NCI-H82 treated with DMSO at 0.1 percent for 48 hours (cell line): ENCODE measurements around the gene CCDC102B.
"Not testable (repeated sequence)": the region's sequence is repeated elsewhere in the genome, so short reads cannot be mapped to it uniquely, and the experiment has no call there.

Source experiments
- DNase-seq: peaks from one replicate; lab custom pipeline; 2025; ENCODE audit not compliant: unreplicated experiment; lab: John Stamatoyannopoulos, UW

Gene CCDC102B

DNA sequence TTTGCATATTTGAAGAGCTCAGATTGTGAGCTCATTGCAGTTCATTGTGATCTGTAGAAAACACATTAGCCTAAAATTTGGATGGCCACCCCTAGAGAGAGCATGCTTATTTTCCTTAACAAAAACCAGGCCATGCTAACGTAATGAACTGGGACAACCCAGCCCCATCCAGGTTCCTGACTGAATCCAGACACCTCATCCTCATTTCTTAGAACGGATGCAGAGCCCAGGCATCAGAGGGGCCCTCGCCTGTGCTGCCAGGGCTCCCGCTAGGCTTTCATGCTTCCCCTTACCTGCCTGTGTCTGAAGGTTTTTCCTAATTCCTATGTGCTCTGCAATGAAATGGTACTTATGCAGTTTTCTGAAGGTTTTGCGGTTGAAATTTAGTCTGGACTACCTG, 171.1 kb downstream of the CCDC102B start:
- DNase-seq = no peak

DNA sequence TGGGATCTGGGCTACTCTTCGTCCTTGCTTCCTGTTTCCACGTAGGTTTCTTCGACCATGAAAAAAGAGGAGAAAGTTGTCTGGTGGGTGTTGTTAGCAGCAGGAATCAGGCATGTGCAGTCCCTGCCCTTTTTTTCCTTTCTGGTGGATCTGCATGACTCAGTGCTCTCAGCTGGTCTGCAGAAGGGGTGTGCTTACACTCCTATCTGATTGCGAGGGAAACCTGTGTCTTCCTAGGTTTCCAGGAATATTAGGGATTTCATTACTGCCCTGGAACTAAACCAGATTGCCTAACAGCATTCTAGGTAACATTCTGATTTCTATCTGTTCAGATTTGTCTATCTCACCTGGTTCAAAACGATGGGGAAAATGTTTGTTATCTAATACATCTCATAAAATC, 174.3 kb downstream of the CCDC102B start:
- no peak for DNase-seq

DNA sequence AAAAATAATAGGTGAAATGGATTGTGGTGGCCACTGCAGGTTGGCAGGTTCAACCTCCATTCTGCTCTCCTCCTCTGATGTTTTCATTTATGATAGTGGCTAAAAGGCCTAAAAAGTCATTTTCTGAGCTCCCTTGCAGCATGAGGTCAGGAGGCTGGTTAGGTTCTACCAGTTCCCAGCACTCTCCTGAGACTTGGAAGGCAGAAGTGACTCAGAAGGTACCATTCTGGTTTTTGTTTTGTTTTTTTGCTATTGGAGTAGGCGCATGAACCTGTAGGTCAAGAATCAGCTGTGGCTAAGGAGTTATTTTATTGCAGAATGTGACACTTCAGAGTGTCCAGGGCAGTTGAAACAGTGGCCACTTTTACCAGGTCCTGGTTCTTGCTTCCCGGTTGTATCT, 181.9 kb downstream of the CCDC102B start:
- DNase-seq = no peak

GRCh38 chr18:68983126-68983525, 185.2 kb downstream of the CCDC102B start:
- DNase-seq = no peak

DNA sequence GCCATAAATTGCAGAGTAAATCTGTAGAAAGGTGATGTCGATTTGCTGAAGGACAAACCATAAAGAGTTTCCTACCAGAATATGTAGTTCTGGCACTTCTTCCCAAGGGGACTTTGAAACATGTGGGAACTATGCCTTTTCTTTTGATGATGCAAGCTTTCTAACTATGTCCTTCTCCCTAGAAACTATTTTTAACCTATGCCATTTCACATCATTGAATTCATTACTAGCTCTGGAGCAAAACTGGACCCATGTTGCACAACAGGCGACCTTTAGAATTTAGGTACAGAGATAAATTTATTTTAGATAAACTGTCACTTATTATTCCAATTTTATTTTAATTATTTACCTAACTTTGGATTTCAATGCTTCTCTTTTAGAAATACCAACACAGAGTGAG, 186.5 kb downstream of the CCDC102B start:
- DNase-seq = no peak

- no peak for DNase-seq
Measured at GRCh38 chr18:68985172-68985820, 187.4 kb downstream of the CCDC102B start.

GRCh38 chr18:68991286-68991685, 193.4 kb downstream of the CCDC102B start:
- no peak for DNase-seq

DNA sequence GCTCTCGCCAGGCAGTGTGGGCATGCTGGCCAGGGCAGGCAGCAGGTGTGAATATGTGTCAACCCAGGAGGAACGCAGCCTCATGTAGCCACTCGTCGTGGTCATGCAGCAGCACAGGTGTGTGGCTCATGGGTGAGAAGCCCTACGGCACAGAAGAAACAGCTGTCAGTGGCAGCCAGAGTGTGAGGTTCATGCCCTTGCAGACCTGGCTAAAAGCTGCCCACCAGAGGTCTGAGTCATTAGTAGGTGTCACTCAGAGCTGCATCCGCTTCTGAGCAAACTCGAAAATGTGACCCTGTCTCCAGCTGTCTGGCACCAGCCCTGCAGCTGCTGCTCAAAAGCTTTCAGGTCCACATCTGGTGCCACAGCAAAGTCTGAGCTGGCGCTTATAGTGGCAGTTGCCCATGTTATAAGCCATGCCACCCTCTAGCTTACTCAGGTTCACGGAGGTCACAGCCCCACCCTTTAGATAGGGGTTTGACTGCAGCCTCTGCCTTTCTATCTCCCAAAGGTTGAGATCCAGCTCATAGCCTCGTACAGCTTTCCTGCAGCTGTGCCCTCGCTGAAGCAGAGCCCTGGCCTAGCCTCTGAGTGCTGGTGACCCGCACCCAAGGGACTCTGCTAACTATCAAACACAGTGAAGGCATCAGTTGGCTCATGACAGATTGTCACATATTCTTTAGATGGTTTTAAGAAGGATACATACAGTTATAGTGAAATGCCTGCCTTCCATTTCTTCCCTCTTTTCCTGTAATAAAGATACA, 195.0 kb downstream of the CCDC102B start:
- DNase-seq = no peak

GRCh38 chr18:68995675-68996074, 197.8 kb downstream of the CCDC102B start:
- DNase-seq = no peak

DNA sequence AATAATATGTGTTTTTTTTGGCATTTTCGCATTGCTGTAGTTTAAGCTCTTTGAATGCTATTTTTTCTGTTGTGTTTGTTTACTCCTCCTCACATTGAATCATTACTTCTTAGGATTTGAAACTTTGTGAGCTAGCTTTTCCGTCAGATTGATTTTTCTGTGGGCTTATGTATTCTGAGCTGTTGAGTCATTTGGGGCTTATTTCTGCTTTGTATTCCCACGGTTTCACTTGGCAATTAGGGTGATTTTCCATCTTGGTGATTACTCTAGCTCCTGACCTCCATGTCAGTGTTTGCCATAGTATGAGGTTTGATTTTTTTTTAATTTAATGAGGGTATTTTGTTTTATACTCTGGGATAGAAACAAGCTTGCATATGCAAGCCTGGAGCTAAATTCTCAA, 200.0 kb downstream of the CCDC102B start:
- DNase-seq = no peak

DNA sequence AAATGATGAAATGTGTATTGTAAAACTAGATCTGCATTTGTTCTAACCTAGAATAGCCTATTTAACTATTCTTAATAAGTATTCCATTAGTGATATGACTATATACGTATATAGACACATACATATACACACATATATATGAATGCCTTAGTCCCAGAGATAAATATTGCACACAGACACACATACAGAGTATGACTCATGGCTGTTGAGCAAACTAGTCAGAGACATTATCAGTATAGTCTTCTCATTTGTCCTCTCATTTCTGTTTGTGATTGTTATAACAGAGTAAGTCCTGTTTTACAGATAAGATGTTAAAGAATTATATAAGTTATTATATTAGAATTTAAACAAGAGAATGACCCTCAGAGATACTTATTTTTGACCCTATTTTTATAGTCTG, 202.5 kb downstream of the CCDC102B start:
- DNase-seq = no peak

DNA sequence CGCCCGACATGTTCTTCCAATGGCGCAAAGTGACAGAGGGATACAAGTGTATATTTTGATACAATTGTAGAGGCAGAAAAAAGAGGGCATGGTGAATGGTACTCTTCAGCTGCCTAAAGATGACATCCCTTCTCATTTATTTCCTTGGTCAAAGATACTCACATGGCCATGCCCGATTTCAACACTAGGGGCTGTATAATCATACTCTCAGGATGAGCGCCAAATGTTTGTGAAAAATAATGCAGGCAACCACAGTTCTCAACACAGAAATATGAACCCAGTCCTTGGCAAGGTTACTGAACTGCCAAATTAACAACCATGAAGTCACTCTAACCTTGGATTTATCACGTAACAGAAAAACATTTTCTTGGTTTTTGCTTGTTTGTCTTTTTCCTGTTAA, 204.4 kb downstream of the CCDC102B start:
- no peak for DNase-seq

- DNase-seq = not testable (repeated sequence)
Measured at GRCh38 chr18:69006212-69006611, 208.3 kb downstream of the CCDC102B start.

- DNase-seq = no peak
Measured at GRCh38 chr18:69008538-69008937, 210.7 kb downstream of the CCDC102B start.

DNA sequence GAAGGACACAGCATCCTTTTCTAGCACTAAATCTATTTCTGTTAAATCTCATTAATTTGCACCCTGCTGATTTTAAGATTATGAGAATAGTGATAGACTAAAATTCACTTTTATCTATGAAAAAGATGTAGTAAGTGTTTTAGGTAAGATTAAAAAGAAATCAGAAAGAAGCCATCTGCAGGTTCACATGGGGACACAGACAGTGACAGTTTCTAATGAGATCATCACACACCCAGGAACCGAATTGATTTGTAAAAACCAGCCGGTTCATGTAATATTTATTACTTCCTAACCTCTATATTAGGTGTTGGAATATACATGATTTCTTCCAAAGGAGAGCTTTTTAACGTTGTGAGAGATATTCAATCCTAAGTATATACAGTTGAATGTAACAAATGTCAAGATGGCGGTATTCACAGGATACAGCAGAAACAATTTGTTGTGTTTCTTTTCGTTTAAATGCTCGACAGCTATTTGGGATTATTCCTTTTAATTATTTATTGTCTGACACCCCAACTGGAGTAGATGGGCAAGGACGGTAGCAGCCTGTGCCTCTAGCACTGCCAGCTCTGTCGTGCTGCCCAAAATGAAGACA, 223.4 kb downstream of the CCDC102B start:
- no peak for DNase-seq

DNA sequence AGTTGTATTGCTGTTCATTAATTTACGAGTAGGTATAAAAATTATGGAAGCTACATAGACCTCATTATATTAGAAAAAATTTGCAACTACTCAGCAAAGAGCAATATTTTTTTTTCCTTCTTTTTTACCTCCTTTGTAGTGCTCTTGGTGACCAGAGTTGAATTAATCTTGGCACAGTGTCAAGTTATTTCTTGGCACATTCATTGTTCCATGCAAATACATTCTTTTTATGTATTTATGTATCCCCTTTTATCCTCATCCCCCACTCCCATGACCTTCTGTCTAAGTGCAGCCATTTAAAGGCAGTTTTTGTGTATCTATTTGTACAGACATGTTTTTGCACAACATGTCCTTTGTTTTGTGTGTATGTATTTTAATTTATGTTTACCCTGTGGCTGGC, 224.5 kb downstream of the CCDC102B start:
- no peak for DNase-seq

DNA sequence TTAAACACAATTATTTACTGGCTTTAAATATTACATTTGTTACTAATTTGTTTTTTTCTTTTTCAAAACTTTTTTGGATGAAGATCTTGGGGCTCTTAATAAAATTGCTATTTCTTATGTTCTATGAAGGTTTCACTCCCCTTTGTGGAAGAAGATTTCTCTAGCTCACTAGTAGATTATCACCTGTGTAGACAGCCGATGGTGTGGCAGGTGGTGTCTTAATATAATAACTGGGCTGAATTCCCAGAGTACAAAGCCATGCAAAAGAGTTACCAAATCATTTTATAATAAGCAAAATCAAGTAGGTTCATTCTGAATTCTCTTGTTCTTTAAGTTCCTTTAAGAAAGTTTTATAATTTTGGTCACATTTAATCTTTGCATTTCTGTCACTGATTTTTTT, 233.7 kb downstream of the CCDC102B start:
- no peak for DNase-seq

GRCh38 chr18:69032009-69032408, 234.1 kb downstream of the CCDC102B start:
- DNase-seq = no peak

DNA sequence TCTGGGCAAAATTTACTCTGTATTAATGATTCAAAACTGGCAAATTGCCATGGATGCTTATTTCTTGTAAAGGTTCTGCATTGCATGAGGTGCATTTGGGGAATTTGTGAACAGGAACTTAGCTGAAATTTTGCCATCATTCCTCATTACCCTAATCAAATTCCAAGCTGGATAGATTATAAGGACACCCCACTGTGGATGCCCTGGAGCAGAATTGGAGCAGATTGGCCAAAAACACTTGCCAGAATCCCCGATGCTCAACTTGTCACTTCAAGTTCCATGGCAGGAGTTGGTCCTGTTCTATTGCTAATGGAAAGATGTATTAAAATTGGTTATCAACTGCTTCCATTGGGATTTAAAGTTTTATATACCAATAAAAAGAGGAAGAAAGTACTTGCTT, 237.9 kb downstream of the CCDC102B start:
- no peak for DNase-seq

DNA sequence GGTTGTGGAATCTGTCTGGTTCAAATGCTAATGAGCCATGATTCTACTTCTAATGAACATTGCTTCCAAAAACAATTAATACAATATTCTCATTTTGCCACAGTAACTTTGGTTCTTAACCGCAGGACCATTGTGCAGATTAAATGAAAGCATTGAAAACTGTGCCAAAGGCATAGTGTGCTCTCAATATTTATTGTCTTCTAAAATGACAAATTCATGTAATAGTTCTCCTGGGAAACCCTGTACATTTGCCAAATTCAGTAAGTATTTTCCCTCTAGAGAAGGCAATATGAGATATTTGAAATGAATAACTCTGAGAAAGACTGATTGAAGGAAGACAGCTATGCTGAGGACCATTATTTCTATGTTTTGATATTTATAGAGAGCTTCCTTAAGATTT, 246.3 kb downstream of the CCDC102B start:
- no peak for DNase-seq

DNA sequence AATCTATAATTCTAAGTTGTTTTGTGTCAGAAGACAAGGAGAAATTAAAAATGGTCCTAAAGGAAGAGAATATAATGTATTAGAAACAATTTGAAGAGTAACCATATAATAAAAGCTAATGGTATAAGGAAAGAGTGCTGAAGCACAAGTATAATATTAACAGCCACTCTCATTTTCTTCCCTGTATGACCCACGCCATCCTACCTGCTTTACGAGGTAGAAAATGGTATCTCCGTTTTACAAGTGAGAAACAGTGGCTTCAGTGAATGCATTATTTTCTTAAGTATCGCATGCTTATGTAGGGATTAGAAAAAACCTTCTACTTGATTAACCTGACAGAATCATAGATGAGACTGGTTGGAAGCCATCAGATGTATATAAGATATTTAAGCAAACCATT, 266.2 kb downstream of the CCDC102B start:
- no peak for DNase-seq

DNA sequence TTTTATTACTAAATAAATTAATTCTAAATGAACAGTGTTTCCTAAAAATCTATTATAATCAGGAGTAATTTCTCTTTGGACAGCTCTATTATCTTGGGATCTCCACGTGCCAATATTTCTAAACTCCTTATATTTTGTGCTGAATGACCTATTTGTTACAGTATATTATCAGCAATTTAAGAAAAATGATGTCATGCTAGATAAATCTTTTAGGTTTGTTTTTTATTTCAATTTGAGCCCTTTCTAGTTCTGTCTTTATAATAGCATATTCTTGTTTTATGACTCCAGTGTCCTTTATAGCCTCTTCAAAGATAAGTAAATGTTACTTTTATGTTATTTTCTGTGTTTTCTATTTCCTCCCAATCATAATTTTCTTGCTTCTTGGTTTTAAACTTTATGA, 269.2 kb downstream of the CCDC102B start:
- no peak for DNase-seq
